PC-9 (cell line): Measurements from ENCODE around the gene FOXS1.

Experiments used
- EZH2 ChIP-seq: fragments of 200-600 bp; sonication (generic); IDR thresholded peaks from 2 replicates; pipeline ENCODE4 v1.8.0; 2017; ENCODE audit warnings: antibody characterized with exemption, low read depth
- TF ChIP-seq, protein P1 (sequence below): fragments of 200-600 bp; sonication (generic); conservative IDR thresholded peaks from 2 replicates; pipeline ENCODE4 v1.6.1; 2017; ENCODE audit warnings: mixed run types, antibody characterized with exemption, mild to moderate bottlenecking, moderate library complexity

- TF ChIP-seq, protein P1, sequence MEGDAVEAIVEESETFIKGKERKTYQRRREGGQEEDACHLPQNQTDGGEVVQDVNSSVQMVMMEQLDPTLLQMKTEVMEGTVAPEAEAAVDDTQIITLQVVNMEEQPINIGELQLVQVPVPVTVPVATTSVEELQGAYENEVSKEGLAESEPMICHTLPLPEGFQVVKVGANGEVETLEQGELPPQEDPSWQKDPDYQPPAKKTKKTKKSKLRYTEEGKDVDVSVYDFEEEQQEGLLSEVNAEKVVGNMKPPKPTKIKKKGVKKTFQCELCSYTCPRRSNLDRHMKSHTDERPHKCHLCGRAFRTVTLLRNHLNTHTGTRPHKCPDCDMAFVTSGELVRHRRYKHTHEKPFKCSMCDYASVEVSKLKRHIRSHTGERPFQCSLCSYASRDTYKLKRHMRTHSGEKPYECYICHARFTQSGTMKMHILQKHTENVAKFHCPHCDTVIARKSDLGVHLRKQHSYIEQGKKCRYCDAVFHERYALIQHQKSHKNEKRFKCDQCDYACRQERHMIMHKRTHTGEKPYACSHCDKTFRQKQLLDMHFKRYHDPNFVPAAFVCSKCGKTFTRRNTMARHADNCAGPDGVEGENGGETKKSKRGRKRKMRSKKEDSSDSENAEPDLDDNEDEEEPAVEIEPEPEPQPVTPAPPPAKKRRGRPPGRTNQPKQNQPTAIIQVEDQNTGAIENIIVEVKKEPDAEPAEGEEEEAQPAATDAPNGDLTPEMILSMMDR: no peak
- no peak for TF ChIP-seq EZH2
Measured at GRCh38 chr20:31877684-31878083, 32.3 kb upstream of the FOXS1 start.
